ENCODE results near the gene NEUROD2.

Gene NEUROD2

DNA sequence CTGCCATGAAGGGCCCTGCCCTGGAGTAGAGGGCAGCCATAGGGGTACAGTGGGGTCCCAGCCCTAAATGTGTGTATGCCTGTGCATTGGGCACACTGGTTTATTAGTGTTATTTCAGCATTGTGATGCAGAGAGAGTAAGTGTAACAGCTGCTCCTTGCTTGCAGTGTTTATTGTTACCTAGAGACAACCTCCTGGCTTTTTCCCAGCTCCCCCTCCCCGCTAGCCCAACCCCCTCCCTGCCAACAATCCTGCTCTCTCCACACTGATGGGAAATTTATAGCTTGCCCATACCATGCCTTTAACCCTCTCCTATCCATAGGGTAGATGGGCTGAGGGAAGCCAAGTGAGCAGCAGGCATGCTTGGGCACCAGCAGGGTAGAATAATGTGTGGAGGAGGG, 51.3 kb downstream of the NEUROD2 start:
- Mint-ChIP-seq H3K36me3 (peaks cover 23% of the 10 kb centered on the region), H3K4me3 (no peak overlapping the region), H3K4me1 (no peaks in the 10 kb centered on the region), H3K27me3 (no peaks in the 10 kb centered on the region), H3K9me3 (no peaks in the 10 kb centered on the region), H3K27ac (no peak overlapping the region)
- DNase-seq = no peak
- CTCF ChIA-PET = interaction anchor here (0.9 to 1.7 kb wide), 2 partner anchors 11 to 66 kb away, joined by 3 to 4 read pairs; no protein-coding TSS in a partner anchor

- H3K27me3 Mint-ChIP-seq = no peaks in the 10 kb centered on the region
- no peak for DNase-seq
- CTCF ChIA-PET = interaction anchor here (0.9 kb wide), 1 partner anchor 68 kb away, joined by 4 read pairs; no protein-coding TSS in a partner anchor
- H3K9me3 Mint-ChIP-seq = no peaks in the 10 kb centered on the region
- peaks cover 30% of the 10 kb centered on the region for H3K36me3 Mint-ChIP-seq
- no peak overlapping the region for H3K27ac Mint-ChIP-seq
- H3K4me3 Mint-ChIP-seq = no peak overlapping the region
- no peaks in the 10 kb centered on the region for H3K4me1 Mint-ChIP-seq
Observed at GRCh38 chr17:39555368-39555767, 52.4 kb downstream of the NEUROD2 start.
